GM12878 (cell line): ENCODE data around the gene GIGYF1.
"Not testable (repeated sequence)": the region's sequence is repeated elsewhere in the genome, so short reads cannot be mapped to it uniquely, and the experiment has no call there.

ENCODE experiments used
- CTCF ChIP-seq, 3 experiments: IDR thresholded peaks in 2 of 3; conservative IDR thresholded peaks in 1 of 3; 2 replicates each; pipeline ENCODE4 v1.5.1; 2011; ENCODE audit warnings: low read depth in 3 of 3, low read length in 3 of 3, mild to moderate bottlenecking in 3 of 3, control low read depth in 2 of 3, moderate library complexity in 2 of 3, inconsistent platforms in 1 of 3, mixed read lengths in 1 of 3; ENCODE audit not compliant: control insufficient read depth in 2 of 3, insufficient read depth in 1 of 3; ENCODE audit errors: extremely low read depth in 1 of 3
- MYC ChIP-seq: IDR thresholded peaks from 2 replicates; pipeline ENCODE4 v1.6.1; 2011; ENCODE audit warnings: mild to moderate bottlenecking, low read length, moderate library complexity, inconsistent platforms; ENCODE audit not compliant: insufficient read depth, insufficient replicate concordance, insufficient read length, severe bottlenecking
- PBX3 ChIP-seq: IDR thresholded peaks from 2 replicates; pipeline ENCODE4 v1.6.1; 2011; ENCODE audit warnings: mild to moderate bottlenecking, low read depth, low read length, moderate library complexity; ENCODE audit not compliant: insufficient replicate concordance
- PML ChIP-seq: IDR thresholded peaks from 2 replicates; pipeline ENCODE4 v1.6.1; 2012; ENCODE audit warnings: low read length, inconsistent platforms
- SMC3 ChIP-seq: IDR thresholded peaks from 2 replicates; pipeline ENCODE4 v1.6.1; 2011; ENCODE audit warnings: low read length, improper control_type of control experiment, borderline replicate concordance
- TBL1XR1 ChIP-seq: IDR thresholded peaks from 2 replicates; pipeline ENCODE4 v1.6.1; 2012; ENCODE audit warnings: low read depth, low read length, improper control_type of control experiment
- YY1 ChIP-seq: IDR thresholded peaks from 2 replicates; pipeline ENCODE4 v1.6.1; 2011; ENCODE audit warnings: low read depth, mild to moderate bottlenecking, low read length

- TF ChIP-seq MYC; PBX3; SMC3; TBL1XR1; PML; YY1; CTCF (IDR thresholded peaks at IDR 0.05 in 2 of 3, conservative IDR thresholded peaks at IDR 0.05 in 1 of 3; ENCODE audit: control insufficient read depth in 2 of 3, extremely low read depth in 1 of 3, insufficient read depth in 1 of 3, low read depth in 3 of 3, low read length in 3 of 3): not testable (repeated sequence)
These were observed 31.8 kb downstream of the GIGYF1 start for GRCh38 chr7:100662194-100662776.
